Smooth muscle cell (in vitro differentiated cells): ENCODE measurements around the gene SLC25A3. TPM values are rescaled to one million over a fixed set of nuclear protein-coding genes. Genes with fewer than 3 reads are reported as not detected.
A peak's percentile ranks its signal among the peaks of the same experiment; 100 is the strongest.

ENCODE experiments used
- DNase-seq: peaks from one replicate; lab custom pipeline; 2025; ENCODE audit not compliant: unreplicated experiment; lab: John Stamatoyannopoulos, UW
- H2AFZ ChIP-seq: fragments of 200-600 bp; sonication (generic); 2 replicates; pipeline ENCODE4 v1.6.0; 2016; ENCODE audit warnings: antibody characterized with exemption, low read depth, mild to moderate bottlenecking
- H3F3A ChIP-seq: fragments of 200-600 bp; sonication (generic); 2 replicates; pipeline ENCODE4 v1.6.0; 2017; ENCODE audit warnings: antibody characterized with exemption, low read depth
- H3K27ac ChIP-seq: fragments of 200-600 bp; sonication (generic); 2 replicates; pipeline ENCODE4 v1.5.1; 2016; ENCODE audit warnings: low read depth, mild to moderate bottlenecking
- H3K27me3 ChIP-seq: fragments of 200-600 bp; sonication (generic); 2 replicates; pipeline ENCODE4 v1.6.1; 2016; ENCODE audit warnings: low read depth, mild to moderate bottlenecking
- H3K36me3 ChIP-seq: fragments of 200-600 bp; sonication (generic); 2 replicates; pipeline ENCODE4 v1.5.1; 2016; ENCODE audit warnings: low read depth
- H3K4me1 ChIP-seq: fragments of 200-600 bp; sonication (generic); 2 replicates; pipeline ENCODE4 v1.5.1; 2016; ENCODE audit warnings: low read depth
- H3K4me2 ChIP-seq: fragments of 200-600 bp; sonication (generic); 2 replicates; pipeline ENCODE4 v1.6.0; 2016; ENCODE audit warnings: mild to moderate bottlenecking
- H3K4me3 ChIP-seq: fragments of 200-600 bp; sonication (generic); 2 replicates; pipeline ENCODE4 v1.5.1; 2016; ENCODE audit warnings: mild to moderate bottlenecking
- H3K79me2 ChIP-seq: fragments of 200-600 bp; sonication (generic); 2 replicates; pipeline ENCODE4 v1.6.0; 2016; ENCODE audit warnings: low read depth, mild to moderate bottlenecking
- H3K9ac ChIP-seq: fragments of 200-600 bp; sonication (generic); 2 replicates; pipeline ENCODE4 v1.6.0; 2016; ENCODE audit warnings: low read depth
- H3K9me3 ChIP-seq: fragments of 200-600 bp; sonication (generic); replicated peaks from 2 replicates; pipeline ENCODE4 v1.5.1; 2016; ENCODE audit warnings: low read depth
- H4K20me1 ChIP-seq: fragments of 200-600 bp; sonication (generic); 2 replicates; pipeline ENCODE4 v1.6.0; 2016; ENCODE audit warnings: low read depth
- CTCF ChIP-seq: fragments of 200-600 bp; sonication (generic); IDR thresholded peaks from 2 replicates; pipeline ENCODE4 v1.5.1; 2017; ENCODE audit warnings: borderline replicate concordance, mild to moderate bottlenecking, antibody characterized with exemption; ENCODE audit not compliant: insufficient read depth, poor library complexity, severe bottlenecking
- WGBS: methylation state at CpG from one replicate; pipeline ENCODE4 v1.1.7; 2016; ENCODE audit warnings: low lambda C conversion rate; 5-methylcytosine and 5-hydroxymethylcytosine counted together
- polyA plus RNA-seq: library from polyadenylated mRNA; unstranded; fragments of >200 nt; fragmentation: Nextera tagmentation; extraction: Ambion mirVana; gene quantifications from 2 replicates; pipeline ENCODE4 v1.2.1, GENCODE V29; 2016
- small RNA-seq: library from RNA; depleted of rRNA; stranded (forward); fragments of <200 nt; gene quantifications from one replicate; pipeline ENCODE3, GENCODE V24; 2014
- total RNA-seq: library from RNA; depleted of rRNA; stranded (reverse); fragments of >200 nt; gene quantifications from 2 replicates; pipeline ENCODE4 v1.2.3, GENCODE V29; 2014

The SLC25A3 gene
- total and polyA plus RNA-seq, 2 experiments from 2014 or later: 440 to 643 TPM

- no peaks in the 10 kb centered on the region for H3F3A ChIP-seq
- H4K20me1 ChIP-seq: peaks cover 49% of the 10 kb centered on the region
- DNase-seq: no peak
- peak overlapping the region; percentile 75 for H3K9ac ChIP-seq
- TF ChIP-seq CTCF: peak; percentile 5
- peaks cover 16% of the 10 kb centered on the region for H3K36me3 ChIP-seq
- H3K27ac ChIP-seq: no peak overlapping the region
- H3K4me1 ChIP-seq: peaks cover 15% of the 10 kb centered on the region
- H3K9me3 ChIP-seq: no peaks in the 10 kb centered on the region
- H3K27me3 ChIP-seq: no peaks in the 10 kb centered on the region
- WGBS: 21% methylated on average over 8 of the region's 8 CpGs
- no peak overlapping the region for H2AFZ ChIP-seq
- H3K4me3 ChIP-seq: peak overlapping the region; percentile 77
- peak overlapping the region; percentile 98 for H3K4me2 ChIP-seq
- H3K79me2 ChIP-seq: peaks cover 69% of the 10 kb centered on the region
Observed at GRCh38 chr12:98646294-98647090, 53.0 kb downstream of the SLC25A3 start.

- Histone ChIP-seq H3K9ac (no peak overlapping the region), H3F3A (no peaks in the 10 kb centered on the region), H3K4me3 (no peak overlapping the region), H2AFZ (no peak overlapping the region), H3K79me2 (peaks cover 31% of the 10 kb centered on the region), H3K27me3 (no peaks in the 10 kb centered on the region), H3K4me1 (peaks cover 5% of the 10 kb centered on the region), H4K20me1 (peaks cover 43% of the 10 kb centered on the region), H3K27ac (no peak overlapping the region), H3K36me3 (peaks cover 16% of the 10 kb centered on the region), H3K4me2 (no peak overlapping the region), H3K9me3 (no peaks in the 10 kb centered on the region)
- no peak for DNase-seq
- no peak for TF ChIP-seq CTCF
Observed at GRCh38 chr12:98651328-98651727, 57.8 kb downstream of the SLC25A3 start.

- Histone ChIP-seq H3K4me2 (no peak overlapping the region), H3K4me3 (no peak overlapping the region), H3K4me1 (no peaks in the 10 kb centered on the region), H3K9ac (no peak overlapping the region), H3K27me3 (no peaks in the 10 kb centered on the region), H3K79me2 (peaks cover 6% of the 10 kb centered on the region), H3K27ac (no peak overlapping the region), H3K9me3 (no peaks in the 10 kb centered on the region), H3K36me3 (peaks cover 23% of the 10 kb centered on the region), H3F3A (no peaks in the 10 kb centered on the region), H2AFZ (no peak overlapping the region), H4K20me1 (peaks cover 19% of the 10 kb centered on the region)
- TF ChIP-seq CTCF: peak; percentile 63
- no peak for DNase-seq
- WGBS: 100% methylated on average over 1 of the region's 1 CpG
Observed at GRCh38 chr12:98653866-98654493, 60.5 kb downstream of the SLC25A3 start.

Small RNA genes within 50 kb of the gene (small RNA-seq; reads per million reads assigned to genes)
- gene SNORA53: 264 reads per million, percentile 99 among the genes with 10 or more reads in this experiment

Other genes with a start within 250 kb of the SLC25A3 start
- gene TMPO, start 78.1 kb upstream of the SLC25A3 start, total RNA-seq: 60.2 and 98.6 TPM in 2 replicates
- 20.1 and 22.6 TPM in 2 replicates for gene TMPO, start 78.1 kb upstream of the SLC25A3 start, polyA plus RNA-seq
- gene IKBIP, start 51.1 kb downstream of the SLC25A3 start, total RNA-seq: 97.9 and 107 TPM in 2 replicates
- gene IKBIP, start 51.1 kb downstream of the SLC25A3 start, polyA plus RNA-seq: 64.1 and 80.9 TPM in 2 replicates
- gene APAF1, start 51.6 kb downstream of the SLC25A3 start, total RNA-seq: 27.1 and 58.3 TPM in 2 replicates
- 14.6 and 17.0 TPM in 2 replicates for gene APAF1, start 51.6 kb downstream of the SLC25A3 start, polyA plus RNA-seq